Uterus (tissue), 2 donors: ENCODE data around the gene KRTAP5-5.

ENCODE experiments used
- POLR2A ChIP-seq, 2 donors: fragments of 450-650 bp; IDR thresholded peaks; one replicate each; pipeline ENCODE4 v1.6.1; 2016; ENCODE audit warnings: antibody characterized with exemption in 2 of 2, mild to moderate bottlenecking in 1 of 2, moderate library complexity in 1 of 2
- TF ChIP-seq, protein P1 (sequence below), 4 experiments: fragments of 200-600 bp in 2 of 4; fragments of 450-650 bp in 2 of 4; sonication (generic) in 2 of 4; IDR thresholded peaks; one replicate each; pipeline ENCODE4 v1.5.1; 2016 to 2019; ENCODE audit warnings: antibody characterized with exemption in 4 of 4, mild to moderate bottlenecking in 2 of 4, moderate library complexity in 1 of 4

- TF ChIP-seq, protein P1, sequence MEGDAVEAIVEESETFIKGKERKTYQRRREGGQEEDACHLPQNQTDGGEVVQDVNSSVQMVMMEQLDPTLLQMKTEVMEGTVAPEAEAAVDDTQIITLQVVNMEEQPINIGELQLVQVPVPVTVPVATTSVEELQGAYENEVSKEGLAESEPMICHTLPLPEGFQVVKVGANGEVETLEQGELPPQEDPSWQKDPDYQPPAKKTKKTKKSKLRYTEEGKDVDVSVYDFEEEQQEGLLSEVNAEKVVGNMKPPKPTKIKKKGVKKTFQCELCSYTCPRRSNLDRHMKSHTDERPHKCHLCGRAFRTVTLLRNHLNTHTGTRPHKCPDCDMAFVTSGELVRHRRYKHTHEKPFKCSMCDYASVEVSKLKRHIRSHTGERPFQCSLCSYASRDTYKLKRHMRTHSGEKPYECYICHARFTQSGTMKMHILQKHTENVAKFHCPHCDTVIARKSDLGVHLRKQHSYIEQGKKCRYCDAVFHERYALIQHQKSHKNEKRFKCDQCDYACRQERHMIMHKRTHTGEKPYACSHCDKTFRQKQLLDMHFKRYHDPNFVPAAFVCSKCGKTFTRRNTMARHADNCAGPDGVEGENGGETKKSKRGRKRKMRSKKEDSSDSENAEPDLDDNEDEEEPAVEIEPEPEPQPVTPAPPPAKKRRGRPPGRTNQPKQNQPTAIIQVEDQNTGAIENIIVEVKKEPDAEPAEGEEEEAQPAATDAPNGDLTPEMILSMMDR (IDR thresholded peaks at IDR 0.05) = no peak
- no peak for TF ChIP-seq POLR2A (IDR thresholded peaks at IDR 0.05)
Observed at GRCh38 chr11:1603629-1604028, 25.9 kb upstream of the KRTAP5-5 start.
